ENCODE data around the gene SCN1A. TPM values are rescaled to one million over a fixed set of nuclear protein-coding genes. Genes with fewer than 3 reads are reported as not detected.

Gene SCN1A
- total RNA-seq, 1 experiment from 2014 or later = 1.6 TPM

GRCh38 chr2:166144071-166144470 lies 16.3 kb upstream of the SCN1A start (continued):
- TF ChIP-seq ZNF532 (CRISPR knock-in tag; IDR thresholded peaks at IDR 0.05; ENCODE audit: borderline replicate concordance) (no peak), ATF2 (CRISPR knock-in tag; IDR thresholded peaks at IDR 0.05; ENCODE audit: borderline replicate concordance, low read depth) (no peak), CBFB (CRISPR knock-in tag; IDR thresholded peaks at IDR 0.05; ENCODE audit: low read depth) (no peak), RELA (CRISPR knock-in tag; IDR thresholded peaks at IDR 0.05; ENCODE audit: borderline replicate concordance) (no peak), MAX (CRISPR knock-in tag; IDR thresholded peaks at IDR 0.05) (no peak), MLX (CRISPR knock-in tag; IDR thresholded peaks at IDR 0.05) (no peak), ZNF232 (CRISPR knock-in tag; IDR thresholded peaks at IDR 0.05) (no peak), TCF7 (CRISPR knock-in tag; IDR thresholded peaks at IDR 0.05; ENCODE audit: low read depth) (no peak), ZNF219 (CRISPR knock-in tag; IDR thresholded peaks at IDR 0.05; ENCODE audit: borderline replicate concordance) (no peak), NR2C2 (CRISPR knock-in tag; IDR thresholded peaks at IDR 0.05) (no peak), FOXJ3 (CRISPR knock-in tag; IDR thresholded peaks at IDR 0.05; ENCODE audit: borderline replicate concordance) (no peak), ZNF425 (CRISPR knock-in tag; conservative IDR thresholded peaks at IDR 0.05) (no peak), ZNF671 (CRISPR knock-in tag; IDR thresholded peaks at IDR 0.05) (no peak)

GRCh38 chr2:166140932-166141331 lies 13.1 kb upstream of the SCN1A start:
- Mint-ChIP-seq H3K4me1 (peaks cover 8% of the 10 kb centered on the region), H3K27me3 (ENCODE audit: low read depth) (no peaks in the 10 kb centered on the region), H3K36me3 (no peaks in the 10 kb centered on the region; the same call in 1 of the 2 replicates), H3K27ac (no peak overlapping the region), H3K4me3 (no peak overlapping the region), H3K9me3 (peaks cover 26% of the 10 kb centered on the region)
- ChIA-PET POLR2A (interaction anchor here (0.8 kb wide), 1 partner anchor 13 kb away, joined by 3 read pairs; the partner anchor contains the start of gene SCN1A), CTCF (interaction anchor here (1.0 kb wide), 2 partner anchors 13 to 34 kb away, joined by 4 to 12 read pairs; partner anchors contain the start of gene SCN1A)
- peak; percentile 65 for ATAC-seq
- no peak for DNase-seq (ENCODE audit: low spot score)
- TF ChIP-seq IRF2 (CRISPR knock-in tag; IDR thresholded peaks at IDR 0.05; ENCODE audit: borderline replicate concordance, low read depth) (no peak), HMGA2 (CRISPR knock-in tag; IDR thresholded peaks at IDR 0.05) (no peak), USF1 (CRISPR knock-in tag; IDR thresholded peaks at IDR 0.05) (no peak), ZNF219 (CRISPR knock-in tag; IDR thresholded peaks at IDR 0.05; ENCODE audit: borderline replicate concordance) (no peak), JAZF1 (CRISPR knock-in tag; IDR thresholded peaks at IDR 0.05) (no peak), ZNF512 (CRISPR knock-in tag; IDR thresholded peaks at IDR 0.05; ENCODE audit: borderline replicate concordance) (no peak), E2F5 (CRISPR knock-in tag; IDR thresholded peaks at IDR 0.05) (no peak), AR (CRISPR knock-in tag; IDR thresholded peaks at IDR 0.05) (no peak), MAX (CRISPR knock-in tag; IDR thresholded peaks at IDR 0.05) (no peak)

Measured in WTC11 (cell line).